Measurements from ENCODE around the gene SMC1B. TPM values are rescaled to one million over a fixed set of nuclear protein-coding genes. Genes with fewer than 3 reads are reported as not detected.
A peak's percentile ranks its signal among the peaks of the same experiment; 100 is the strongest.

SMC1B gene
- total RNA-seq, 1 donor from 2014 or later = 0.06 TPM

- no peak overlapping the region for H3K4me2 ChIP-seq
- peaks cover 2% of the 10 kb centered on the region for H3K27me3 Mint-ChIP-seq (ENCODE audit: insufficient read depth, low read depth)
- H3K36me3 Mint-ChIP-seq = no peaks in the 10 kb centered on the region
- TF ChIP-seq EZH2 (IDR thresholded peaks at IDR 0.05) (no peak), EZH2phosphoT487 (IDR thresholded peaks at IDR 0.05) (no peak), CTCF (IDR thresholded peaks at IDR 0.05) (no peak)
- H3K36me3 ChIP-seq = no peaks in the 10 kb centered on the region
- H3F3A ChIP-seq (ENCODE audit: low read depth) = no peaks in the 10 kb centered on the region
- no peak for DNase-seq (ENCODE audit: low spot score)
- no peaks in the 10 kb centered on the region for H3K9me3 Mint-ChIP-seq
- no peaks in the 10 kb centered on the region for H3K9me3 ChIP-seq (ENCODE audit: low read depth)
- no peak overlapping the region for H3K9ac ChIP-seq
- H3K4me1 ChIP-seq = peaks cover 3% of the 10 kb centered on the region
- no peaks in the 10 kb centered on the region for H3K27me3 ChIP-seq
- H3K4me1 Mint-ChIP-seq = peaks cover 14% of the 10 kb centered on the region
- H3K79me2 ChIP-seq (ENCODE audit: low read depth) = no peaks in the 10 kb centered on the region
- H3K27ac Mint-ChIP-seq = no peak overlapping the region
- H3K4me3 ChIP-seq = no peak overlapping the region
- no peak overlapping the region for H3K4me3 Mint-ChIP-seq
- H3K27ac ChIP-seq = no peak overlapping the region
- H4K20me1 ChIP-seq (ENCODE audit: low read depth) = no peaks in the 10 kb centered on the region
- H2AFZ ChIP-seq (replicated peaks) = no peak overlapping the region
Observed at GRCh38 chr22:45399712-45400445, 13.5 kb downstream of the SMC1B start.

GRCh38 chr22:45398214-45398613 lies 15.2 kb downstream of the SMC1B start:
- no peak for TF ChIP-seq CTCF (IDR thresholded peaks at IDR 0.05)
- no peak for TF ChIP-seq EZH2phosphoT487 (IDR thresholded peaks at IDR 0.05)
- no peak for TF ChIP-seq EZH2 (IDR thresholded peaks at IDR 0.05)
- no peaks in the 10 kb centered on the region for H3K27me3 ChIP-seq
- Mint-ChIP-seq H3K36me3 (no peaks in the 10 kb centered on the region), H3K27me3 (ENCODE audit: insufficient read depth, low read depth) (peaks cover 2% of the 10 kb centered on the region), H3K4me1 (peaks cover 14% of the 10 kb centered on the region), H3K4me3 (no peak overlapping the region), H3K9me3 (no peaks in the 10 kb centered on the region), H3K27ac (no peak overlapping the region)
- H3K79me2 ChIP-seq (ENCODE audit: low read depth) = no peaks in the 10 kb centered on the region
- H4K20me1 ChIP-seq (ENCODE audit: low read depth) = no peaks in the 10 kb centered on the region
- H3K9me3 ChIP-seq (ENCODE audit: low read depth) = no peaks in the 10 kb centered on the region
- no peak for DNase-seq (ENCODE audit: low spot score)
- H3K27ac ChIP-seq = no peak overlapping the region
- H3K36me3 ChIP-seq = no peaks in the 10 kb centered on the region
- H3K4me2 ChIP-seq = no peak overlapping the region
- no peak overlapping the region for H3K9ac ChIP-seq
- peaks cover 3% of the 10 kb centered on the region for H3K4me1 ChIP-seq
- H3F3A ChIP-seq (ENCODE audit: low read depth) = no peaks in the 10 kb centered on the region
- no peak overlapping the region for H3K4me3 ChIP-seq
- no peak overlapping the region for H2AFZ ChIP-seq (replicated peaks)

GRCh38 chr22:45397806-45398205 lies 15.6 kb downstream of the SMC1B start:
- Histone ChIP-seq H3K27ac (no peak overlapping the region), H3K9ac (no peak overlapping the region), H3K36me3 (no peaks in the 10 kb centered on the region), H3K4me1 (peaks cover 3% of the 10 kb centered on the region), H3K79me2 (ENCODE audit: low read depth) (no peaks in the 10 kb centered on the region), H3K9me3 (ENCODE audit: low read depth) (no peaks in the 10 kb centered on the region), H2AFZ (replicated peaks) (no peak overlapping the region), H3F3A (ENCODE audit: low read depth) (no peaks in the 10 kb centered on the region), H3K4me3 (no peak overlapping the region), H3K4me2 (no peak overlapping the region), H3K27me3 (no peaks in the 10 kb centered on the region), H4K20me1 (ENCODE audit: low read depth) (no peaks in the 10 kb centered on the region)
- TF ChIP-seq EZH2 (IDR thresholded peaks at IDR 0.05) (no peak), CTCF (IDR thresholded peaks at IDR 0.05) (peak; percentile 40), EZH2phosphoT487 (IDR thresholded peaks at IDR 0.05) (no peak)
- H3K27me3 Mint-ChIP-seq (ENCODE audit: insufficient read depth, low read depth) = peaks cover 2% of the 10 kb centered on the region
- DNase-seq (ENCODE audit: low spot score) = peak; percentile 20
- H3K9me3 Mint-ChIP-seq = no peaks in the 10 kb centered on the region
- no peaks in the 10 kb centered on the region for H3K36me3 Mint-ChIP-seq
- no peak overlapping the region for H3K4me3 Mint-ChIP-seq
- peaks cover 14% of the 10 kb centered on the region for H3K4me1 Mint-ChIP-seq
- no peak overlapping the region for H3K27ac Mint-ChIP-seq

All from neural progenitor cell (in vitro differentiated cells).